Heart right ventricle (tissue), 16 donors: ENCODE measurements around the gene ORM2. TPM values are rescaled to one million over a fixed set of nuclear protein-coding genes. Genes with fewer than 3 reads are reported as not detected.

Experiments
- ATAC-seq, 8 donors: fragments of 200-7000 bp; cut with Tn5 transposase; one replicate each; pipeline ENCODE4 v1.9.1; 2020; ENCODE audit warnings: mild to moderate bottlenecking in 8 of 8, moderate library complexity in 8 of 8, moderate number of reproducible peaks in 1 of 8
- DNase-seq, 2 donors: peaks; one replicate each; pipeline ENCODE4 v3.0.0-alpha.2; 2020
- H3K27ac ChIP-seq, 10 donors: fragments of 200-600 bp; sonication (generic) in 2 of 10; one replicate each; pipeline versions ENCODE4 v1.5.0 to v1.8.0; 2020 to 2022; ENCODE audit warnings: mild to moderate bottlenecking in 3 of 10
- H3K27me3 ChIP-seq, 7 donors: fragments of 200-600 bp; one replicate each; pipeline ENCODE4 v1.8.0; 2021 to 2022; ENCODE audit warnings: mild to moderate bottlenecking in 2 of 7
- H3K36me3 ChIP-seq, 9 donors: fragments of 200-600 bp; sonication (generic) in 1 of 9; one replicate each; pipeline versions ENCODE4 v1.5.0 to v1.8.0; 2020 to 2022; ENCODE audit warnings: mild to moderate bottlenecking in 2 of 9
- H3K4me1 ChIP-seq, 9 donors: fragments of 200-600 bp; sonication (generic) in 1 of 9; one replicate each; pipeline versions ENCODE4 v1.5.0 to v1.8.0; 2020 to 2022; ENCODE audit warnings: mild to moderate bottlenecking in 4 of 9
- H3K4me3 ChIP-seq, 10 donors: fragments of 200-600 bp; sonication (generic) in 2 of 10; one replicate each; pipeline versions ENCODE4 v1.5.0 to v1.8.0; 2020 to 2022; ENCODE audit warnings: mild to moderate bottlenecking in 7 of 10, moderate library complexity in 2 of 10
- H3K9me3 ChIP-seq, 11 donors: fragments of 200-600 bp in 10 of 11; sonication (generic) in 2 of 11; one replicate each; pipeline versions ENCODE4 v1.5.0 to v1.8.0; 2013 to 2022; ENCODE audit warnings: mild to moderate bottlenecking in 2 of 11, control low read depth in 1 of 11, moderate library complexity in 1 of 11
- CTCF ChIP-seq, 9 donors: fragments of 200-600 bp; sonication (generic) in 2 of 9; IDR thresholded peaks; one replicate each; pipeline versions ENCODE4 v1.5.0 to v1.8.0; 2021 to 2022; ENCODE audit warnings: antibody characterized with exemption in 9 of 9, mild to moderate bottlenecking in 5 of 9, moderate library complexity in 1 of 9
- WGBS, 2 donors: extraction: QIAGEN DNeasy Blood & Tissue Kit; methylation state at CpG; one replicate each; pipeline ENCODE4 v1.1.7; 2013; ENCODE audit warnings: inconsistent platforms in 1 of 2; 5-methylcytosine and 5-hydroxymethylcytosine counted together
- intact Hi-C, 10 donors: fragments of 100-400 bp; cut with DNase I; formaldehyde crosslinking; loops; one replicate each; pipeline versions ENCODE4 v1.11.1 to v1.14.2; 2022
- polyA plus RNA-seq, 2 donors: library from polyadenylated mRNA; stranded (reverse); fragments of 200-250 nt; gene quantifications; one replicate each; pipeline ENCODE4 v1.2.3, GENCODE V29; 2013
- total RNA-seq, 10 donors: library from RNA; stranded (reverse); fragmentation: NEBNext Ultra II Directional in 3 of 10; extraction: Animal tissue kit (Norgen Biotek cat#: 25700) in 3 of 10; gene quantifications; one replicate each; pipeline versions ENCODE4 v1.2.1 to v1.2.4, GENCODE V29; 2021 to 2023
- donor health status: Arrhythmogenic right ventricular cardiomyopathy.
- donor health status: ischemic (EF 13 %, LVEDD 7.1; RV severe dilation, severe dysfunction).
- donor health status: healthy with polysubstance abuse.
- donor health status: DM: no; HTN: yes; CAD: no.
- donor health status: DM: no; HTN: no; CAD: no.
- donor health status: ischemic (EF 25% LVEDD 6.9; RV normal size, moderate dysfunction).
- donor health status: ischemic (EF 25% LVEDD 5.7; RV mildly dilated, moderate dysfunction).
- donor health status: healthy.
- donor health status: DM: yes; HTN: yes; CAD: no.
- donor health status: Ischemic cardiomyopathy.
- donor health status: ischemic (EF 35%, LVEDD 5.7; RV mildly dilated, moderate dysfunction).
- donor health status: nonischemic (EF 11% LVEDD 7.7; RV severe dilation, severe dysfunction).
- donor health status: DM: yes; HTN: yes; CAD: no.
- donor health status: PGD.
- donor health status: ischemic (EF 29% LVEDD 5.4; RV normal size, mild dysfunction).
- donor health status: nonischemic (EF 23%, LVEDD 6.1; RV moderate dilation, normal function).

ORM2 gene
- total and polyA plus RNA-seq, 12 donors = 0.44 TPM; not detected in 11

- WGBS, 2 donors = 96% methylated on average over 7 of the region's 7 CpGs
Observed at GRCh38 chr9:114345493-114346065, 15.9 kb downstream of the ORM2 start.

DNA sequence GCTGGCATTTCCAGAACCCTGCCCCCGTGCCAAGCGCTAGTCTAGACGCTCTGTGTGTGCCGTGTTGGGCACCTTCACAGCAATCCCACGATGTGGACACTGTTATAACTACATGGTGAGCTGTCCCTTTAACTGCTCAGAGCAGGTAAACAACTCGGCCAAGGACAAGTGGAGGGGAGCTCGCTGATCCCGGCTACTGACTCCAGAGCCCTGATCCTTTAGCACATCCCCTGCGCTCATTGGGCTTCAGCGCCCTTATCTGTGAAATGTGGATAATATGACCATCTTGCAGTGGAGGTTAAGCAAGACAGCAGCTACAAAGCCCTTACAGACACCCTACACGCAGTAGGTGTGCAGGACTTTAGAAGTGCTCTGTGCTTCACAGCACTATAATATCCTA, 16.5 kb downstream of the ORM2 start:
- no peak for ATAC-seq
- H3K36me3 ChIP-seq = peaks cover 0 to 100% (median 35%) of the 10 kb centered on the region in 9 donors

More at GRCh38 chr9:114345493-114346065, 15.9 kb downstream of the ORM2 start:
- no peak for DNase-seq
- no peak overlapping the region for H3K4me3 ChIP-seq
- no peak for ATAC-seq
- intact Hi-C loops = loop anchor here in 1 of 10 donors (5.0 kb wide), 1 partner anchor 52 kb away; no protein-coding TSS in a partner anchor
- no peaks in the 10 kb centered on the region for H3K27me3 ChIP-seq
- no peak overlapping the region for H3K27ac ChIP-seq
- TF ChIP-seq CTCF (IDR thresholded peaks at IDR 0.05) = no peak
- peaks cover 0 to 100% (median 37%) of the 10 kb centered on the region in 9 donors for H3K36me3 ChIP-seq
- H3K9me3 ChIP-seq = no peaks in the 10 kb centered on the region
- peaks cover 0 to 25% (median 8%) of the 10 kb centered on the region in 9 donors for H3K4me1 ChIP-seq

GRCh38 chr9:114347675-114348074, 18.0 kb downstream of the ORM2 start:
- TF ChIP-seq CTCF (IDR thresholded peaks at IDR 0.05) = no peak
- intact Hi-C loops = loop anchor here in 1 of 10 donors (5.0 kb wide), 1 partner anchor 50 kb away; no protein-coding TSS in a partner anchor

More for the DNA sequence above, 16.5 kb downstream of the ORM2 start:
- intact Hi-C loops = loop anchor here in 1 of 10 donors (5.0 kb wide), 1 partner anchor 51 kb away; no protein-coding TSS in a partner anchor
- no peak overlapping the region for H3K27ac ChIP-seq
- no peak for DNase-seq
- H3K4me3 ChIP-seq = no peak overlapping the region
- WGBS, 2 donors = 82 to 83% methylated on average over 11 of the region's 11 CpGs
- no peaks in the 10 kb centered on the region for H3K27me3 ChIP-seq
- no peak for TF ChIP-seq CTCF (IDR thresholded peaks at IDR 0.05)
- H3K9me3 ChIP-seq = no peaks in the 10 kb centered on the region
- H3K4me1 ChIP-seq = peaks cover 0 to 22% (median 8%) of the 10 kb centered on the region in 9 donors

DNA sequence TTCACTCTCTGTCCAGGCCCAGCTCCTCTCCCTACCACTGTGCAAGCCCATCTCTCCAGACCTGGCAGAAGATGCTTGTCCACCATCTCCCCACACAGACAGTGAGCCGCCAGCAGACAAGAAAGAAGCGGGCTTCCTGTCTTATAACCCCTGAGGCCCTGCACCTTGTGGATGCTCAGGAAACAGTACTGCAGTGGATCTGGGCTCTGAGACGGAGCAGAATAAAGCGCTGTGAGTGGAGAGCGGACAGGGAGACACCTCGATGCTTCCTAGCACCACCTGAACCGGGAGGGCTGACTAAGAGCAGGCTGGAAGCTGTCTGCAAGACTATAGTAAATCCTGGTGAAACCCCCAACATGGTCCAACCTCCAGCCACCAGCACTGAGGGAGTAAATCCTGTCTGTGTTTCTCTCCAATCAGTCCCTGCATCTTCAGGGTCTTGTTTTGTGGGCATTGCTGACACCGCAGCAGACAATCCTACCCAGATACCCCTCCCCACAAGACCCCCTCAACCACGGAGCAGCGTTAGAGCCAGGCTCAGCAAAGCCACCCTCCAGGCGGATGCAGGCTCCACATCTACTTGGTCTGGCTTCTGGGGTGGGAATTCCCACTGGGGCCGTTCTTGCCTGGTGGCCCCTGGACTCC, 18.7 kb downstream of the ORM2 start:
- ATAC-seq = peak in 2 of 8 donors; percentile 8 to 17
- no peak for DNase-seq
- Histone ChIP-seq H3K4me1 (peaks cover 0 to 28% (median 8%) of the 10 kb centered on the region in 9 donors), H3K4me3 (no peak overlapping the region), H3K36me3 (peaks cover 0 to 100% (median 35%) of the 10 kb centered on the region in 9 donors), H3K27me3 (no peaks in the 10 kb centered on the region), H3K27ac (peak overlapping the region in 2 of 10 donors; percentile 16 to 42), H3K9me3 (no peaks in the 10 kb centered on the region)
- 81 to 85% methylated on average over 12 of the region's 12 CpGs for WGBS, 2 donors
- intact Hi-C loops = loop anchor here in 1 of 10 donors (5.0 kb wide), 1 partner anchor 49 kb away; no protein-coding TSS in a partner anchor
- TF ChIP-seq CTCF (IDR thresholded peaks at IDR 0.05) = no peak

More at GRCh38 chr9:114347675-114348074, 18.0 kb downstream of the ORM2 start:
- ATAC-seq = no peak
- H3K9me3 ChIP-seq = no peaks in the 10 kb centered on the region
- no peak overlapping the region for H3K27ac ChIP-seq
- peaks cover 0 to 28% (median 8%) of the 10 kb centered on the region in 9 donors for H3K4me1 ChIP-seq
- 89 to 92% methylated on average over 15 of the region's 15 CpGs for WGBS, 2 donors
- H3K4me3 ChIP-seq = no peak overlapping the region
- peaks cover 0 to 100% (median 35%) of the 10 kb centered on the region in 9 donors for H3K36me3 ChIP-seq
- no peaks in the 10 kb centered on the region for H3K27me3 ChIP-seq
- DNase-seq = no peak
